ENCODE results near the gene AZU1.

GRCh38 chr19:872266-872951 is 44.8 kb downstream of the AZU1 start:
- TF ChIP-seq CTCF (IDR thresholded peaks at IDR 0.05) = no peak
- TF ChIP-seq EP300 (IDR thresholded peaks at IDR 0.05) = no peak
- TF ChIP-seq POLR2AphosphoS5 (IDR thresholded peaks at IDR 0.05) = no peak

Measured in gastroesophageal sphincter (tissue), 3 donors.